Measurements from ENCODE around the gene DCPS.
"Not testable (repeated sequence)": the region's sequence is repeated elsewhere in the genome, so short reads cannot be mapped to it uniquely, and the experiment has no call there.

Gene DCPS

DNA sequence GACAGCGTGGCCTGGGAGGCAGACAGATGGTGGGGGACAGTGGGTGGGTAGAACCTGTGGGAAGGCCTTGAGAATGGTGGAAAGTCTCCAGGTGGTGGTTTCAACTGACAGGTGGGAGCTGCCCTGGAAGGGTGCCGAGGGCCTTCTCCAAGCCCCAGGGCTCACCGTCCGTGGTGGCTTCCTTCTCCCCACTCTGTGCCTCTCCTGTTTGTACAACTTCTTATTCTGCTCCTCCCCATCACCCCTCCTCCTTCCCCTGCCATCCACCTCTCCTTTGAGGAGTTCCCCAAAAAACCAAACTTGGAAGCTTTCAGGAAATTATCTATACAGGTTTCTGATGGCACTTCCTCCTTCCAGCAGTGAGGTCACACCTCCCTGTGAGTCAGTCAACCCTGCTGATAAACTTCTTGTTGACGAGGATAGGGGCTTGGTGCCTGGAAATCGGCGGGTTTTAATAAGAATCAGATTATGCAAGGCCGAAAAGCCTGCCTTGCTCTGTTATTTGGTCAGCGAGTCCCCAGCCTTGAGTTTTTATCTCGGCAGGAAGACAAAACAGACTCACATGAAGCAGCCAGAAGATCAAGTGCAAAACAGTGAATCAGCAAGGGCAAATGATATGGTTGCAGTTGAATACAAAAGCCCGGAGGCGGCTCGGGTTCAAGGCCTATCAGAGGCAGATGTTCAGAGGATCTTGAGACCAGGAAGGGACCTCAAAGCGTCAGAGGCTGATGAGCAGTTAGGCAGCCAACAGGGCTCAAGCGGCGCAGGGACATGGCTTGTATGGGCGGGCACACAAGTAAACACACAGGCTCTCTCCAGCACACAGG, 42.1 kb downstream of the DCPS start:
- Histone ChIP-seq H3K4me3 (ENCODE audit: insufficient read depth, low read length, poor library complexity, severe bottlenecking) (no peak overlapping the region), H3K27me3 (ENCODE audit: low read length) (no peaks in the 10 kb centered on the region), H4K20me1 (ENCODE audit: low read depth, low read length) (no peaks in the 10 kb centered on the region), H3K9ac (ENCODE audit: low read length) (no peak overlapping the region), H3K9me3 (ENCODE audit: insufficient read depth, low read length) (no peaks in the 10 kb centered on the region), H3K9me2 (replicated peaks; ENCODE audit: insufficient read depth, low read length) (no peaks in the 10 kb centered on the region), H2AFZ (ENCODE audit: low read depth, low read length, severe bottlenecking) (no peak overlapping the region), H3K36me3 (ENCODE audit: low read length) (no peaks in the 10 kb centered on the region), H3K79me2 (ENCODE audit: insufficient read depth, low read length) (no peaks in the 10 kb centered on the region), H3F3A (ENCODE audit: insufficient read depth) (no peaks in the 10 kb centered on the region), H3K27ac (ENCODE audit: low read depth, low read length) (no peak overlapping the region), H3K4me2 (ENCODE audit: low read depth, low read length, poor library complexity, severe bottlenecking) (no peak overlapping the region)
- TF ChIP-seq, protein P1, sequence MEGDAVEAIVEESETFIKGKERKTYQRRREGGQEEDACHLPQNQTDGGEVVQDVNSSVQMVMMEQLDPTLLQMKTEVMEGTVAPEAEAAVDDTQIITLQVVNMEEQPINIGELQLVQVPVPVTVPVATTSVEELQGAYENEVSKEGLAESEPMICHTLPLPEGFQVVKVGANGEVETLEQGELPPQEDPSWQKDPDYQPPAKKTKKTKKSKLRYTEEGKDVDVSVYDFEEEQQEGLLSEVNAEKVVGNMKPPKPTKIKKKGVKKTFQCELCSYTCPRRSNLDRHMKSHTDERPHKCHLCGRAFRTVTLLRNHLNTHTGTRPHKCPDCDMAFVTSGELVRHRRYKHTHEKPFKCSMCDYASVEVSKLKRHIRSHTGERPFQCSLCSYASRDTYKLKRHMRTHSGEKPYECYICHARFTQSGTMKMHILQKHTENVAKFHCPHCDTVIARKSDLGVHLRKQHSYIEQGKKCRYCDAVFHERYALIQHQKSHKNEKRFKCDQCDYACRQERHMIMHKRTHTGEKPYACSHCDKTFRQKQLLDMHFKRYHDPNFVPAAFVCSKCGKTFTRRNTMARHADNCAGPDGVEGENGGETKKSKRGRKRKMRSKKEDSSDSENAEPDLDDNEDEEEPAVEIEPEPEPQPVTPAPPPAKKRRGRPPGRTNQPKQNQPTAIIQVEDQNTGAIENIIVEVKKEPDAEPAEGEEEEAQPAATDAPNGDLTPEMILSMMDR (IDR thresholded peaks at IDR 0.05; ENCODE audit: insufficient read depth, low read length, poor library complexity, severe bottlenecking) = no peak
- TF ChIP-seq EZH2phosphoT487 (conservative IDR thresholded peaks at IDR 0.05; ENCODE audit: low read length) = no peak

DNA sequence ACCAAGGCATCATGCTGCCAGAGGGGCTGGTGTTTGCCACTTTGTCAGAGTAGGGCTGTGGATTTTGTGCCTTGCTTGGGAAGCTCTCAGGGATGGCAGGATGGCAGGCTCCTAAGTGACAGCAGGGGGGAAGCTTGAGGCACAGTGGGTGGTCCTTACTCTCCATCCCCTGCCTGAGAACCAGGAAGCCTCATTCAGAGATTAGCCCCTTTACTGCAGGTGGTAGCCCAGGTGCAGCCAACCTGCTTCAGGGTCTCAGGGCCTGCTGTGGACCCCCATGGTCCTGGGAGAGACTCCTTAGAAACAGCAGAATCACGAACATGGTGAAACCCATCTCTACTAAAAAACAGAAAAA, 42.7 kb downstream of the DCPS start:
- Histone ChIP-seq H3K9me3 (ENCODE audit: insufficient read depth, low read length) (no peaks in the 10 kb centered on the region), H2AFZ (ENCODE audit: low read depth, low read length, severe bottlenecking) (no peak overlapping the region), H3K4me2 (ENCODE audit: low read depth, low read length, poor library complexity, severe bottlenecking) (no peak overlapping the region), H4K20me1 (ENCODE audit: low read depth, low read length) (no peaks in the 10 kb centered on the region), H3K27me3 (ENCODE audit: low read length) (no peaks in the 10 kb centered on the region), H3F3A (ENCODE audit: insufficient read depth) (no peaks in the 10 kb centered on the region), H3K79me2 (ENCODE audit: insufficient read depth, low read length) (no peaks in the 10 kb centered on the region), H3K9me2 (replicated peaks; ENCODE audit: insufficient read depth, low read length) (no peaks in the 10 kb centered on the region), H3K27ac (ENCODE audit: low read depth, low read length) (no peak overlapping the region), H3K4me3 (ENCODE audit: insufficient read depth, low read length, poor library complexity, severe bottlenecking) (no peak overlapping the region), H3K36me3 (ENCODE audit: low read length) (no peaks in the 10 kb centered on the region), H3K9ac (ENCODE audit: low read length) (no peak overlapping the region)
- TF ChIP-seq, protein P1 (IDR thresholded peaks at IDR 0.05; ENCODE audit: insufficient read depth, low read length, poor library complexity, severe bottlenecking) = no peak
- TF ChIP-seq EZH2phosphoT487 (conservative IDR thresholded peaks at IDR 0.05; ENCODE audit: low read length) = no peak

DNA sequence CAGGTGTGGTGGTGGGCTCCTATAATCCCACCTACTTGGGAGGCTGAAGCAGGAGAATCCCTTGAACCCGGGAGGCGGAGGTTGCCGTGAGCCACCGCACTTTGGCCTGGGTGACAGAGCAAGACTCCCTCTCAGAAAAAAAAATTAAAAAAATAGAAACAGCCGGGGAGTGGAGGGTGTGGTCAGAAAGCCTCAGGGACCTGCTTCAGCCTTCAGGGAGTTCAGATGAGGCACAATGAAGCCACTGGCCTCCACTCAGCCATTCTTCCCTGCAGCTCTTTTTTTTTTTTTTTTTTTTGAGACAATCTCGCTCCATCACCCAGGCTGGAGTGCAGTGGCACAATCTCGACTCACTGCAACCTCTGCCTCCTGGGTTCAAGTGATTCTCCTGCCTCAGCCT, 43.1 kb downstream of the DCPS start:
- H3F3A ChIP-seq (ENCODE audit: insufficient read depth); H3K27me3 ChIP-seq (ENCODE audit: low read length); H3K27ac ChIP-seq (ENCODE audit: low read depth, low read length); H3K4me3 ChIP-seq (ENCODE audit: insufficient read depth, low read length, poor library complexity, severe bottlenecking); H3K9me3 ChIP-seq (ENCODE audit: insufficient read depth, low read length); H4K20me1 ChIP-seq (ENCODE audit: low read depth, low read length); H3K4me2 ChIP-seq (ENCODE audit: low read depth, low read length, poor library complexity, severe bottlenecking); H2AFZ ChIP-seq (ENCODE audit: low read depth, low read length, severe bottlenecking); H3K36me3 ChIP-seq (ENCODE audit: low read length); H3K79me2 ChIP-seq (ENCODE audit: insufficient read depth, low read length); H3K9me2 ChIP-seq (replicated peaks; ENCODE audit: insufficient read depth, low read length); H3K9ac ChIP-seq (ENCODE audit: low read length): not testable (repeated sequence)

Measured in SU-DHL-6 (cell line).